AG04450 (cell line): Measurements from ENCODE around the gene MYADML2. TPM values are rescaled to one million over a fixed set of nuclear protein-coding genes. Genes with fewer than 3 reads are reported as not detected.

Experiments used
- CTCF ChIA-PET: fragments of 300-600, 350-600 bp; formaldehyde crosslinking; extraction: SDS; loops from one replicate; lab custom pipeline; 2022; ENCODE audit warnings: antibody characterized with exemption, inconsistent platforms; lab: Charles Lee
- POLR2A ChIA-PET: fragments of 350-600 bp; formaldehyde crosslinking; extraction: SDS; loops from one replicate; lab custom pipeline; 2021; ENCODE audit warnings: antibody characterized with exemption, inconsistent platforms; lab: Yijun Ruan, JAX
- DNase-seq: peaks from one replicate; pipeline ENCODE4 v3.0.0-alpha.2; 2011; ENCODE audit warnings: low read depth, low spot score
- H3K27ac ChIP-seq: one replicate; pipeline ENCODE4 v1.5.1; 2012; ENCODE audit warnings: low read depth, low read length, control low read depth
- H3K27me3 ChIP-seq: one replicate; pipeline ENCODE4 v1.6.0; 2012; ENCODE audit warnings: low read length; ENCODE audit not compliant: control insufficient read depth, insufficient read depth
- H3K4me3 ChIP-seq: 2 replicates; pipeline ENCODE4 v1.5.1; 2011; ENCODE audit warnings: mild to moderate bottlenecking, low read depth, low read length, control low read depth
- H3K9me3 ChIP-seq: 2 replicates; pipeline ENCODE4 v1.5.1; 2012; ENCODE audit warnings: low read length; ENCODE audit not compliant: control insufficient read depth, insufficient read depth
- polyA plus RNA-seq: library from polyadenylated mRNA; depleted of rRNA; stranded (reverse); fragments of >200 nt; gene quantifications from 2 replicates; pipeline ENCODE4 v1.2.3, GENCODE V29; 2011
- TF ChIP-seq, protein P1 (sequence below): IDR thresholded peaks from 2 replicates; pipeline ENCODE4 v1.5.1; 2011; ENCODE audit warnings: low read depth, low read length, control low read depth, inconsistent platforms

The MYADML2 gene
- polyA plus RNA-seq, 1 experiment, result not detected

DNA sequence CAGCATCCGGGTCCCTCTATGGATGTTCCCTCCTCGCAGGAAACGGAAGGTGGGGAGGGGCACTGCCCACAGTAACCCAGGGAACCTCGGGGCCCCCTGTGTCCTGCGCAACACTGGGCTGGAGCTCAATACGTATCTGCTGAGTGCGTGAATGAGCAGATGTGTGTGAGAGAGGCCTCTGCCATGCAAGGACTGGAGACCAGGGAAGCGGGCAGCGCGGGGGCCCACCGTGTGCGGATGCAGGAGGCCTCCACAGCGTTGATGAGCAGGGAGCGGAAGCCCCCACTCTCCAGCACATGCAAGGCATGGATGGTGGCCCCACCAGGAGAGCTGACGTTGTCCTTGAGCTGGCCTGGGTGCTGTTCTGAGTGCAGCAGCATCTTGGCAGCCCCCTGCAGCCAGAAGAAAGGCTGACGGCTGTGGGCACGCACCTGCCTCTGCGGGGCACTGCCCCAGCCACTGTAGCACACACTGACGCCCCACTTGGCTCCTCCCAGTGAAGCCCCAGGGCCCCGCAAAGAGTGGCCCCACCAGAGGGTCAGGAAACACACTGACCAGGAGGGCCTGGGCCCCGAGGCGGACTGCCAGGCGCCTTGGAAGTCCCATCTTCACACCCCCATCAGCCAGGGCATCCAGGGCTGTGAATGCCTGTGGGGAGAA, 12.8 kb downstream of the MYADML2 start:
- Histone ChIP-seq H3K27ac (no peak overlapping the region), H3K9me3 (no peaks in the 10 kb centered on the region; the same call in 1 of the 2 replicates), H3K27me3 (no peaks in the 10 kb centered on the region), H3K4me3 (no peak overlapping the region)
- TF ChIP-seq, protein P1, sequence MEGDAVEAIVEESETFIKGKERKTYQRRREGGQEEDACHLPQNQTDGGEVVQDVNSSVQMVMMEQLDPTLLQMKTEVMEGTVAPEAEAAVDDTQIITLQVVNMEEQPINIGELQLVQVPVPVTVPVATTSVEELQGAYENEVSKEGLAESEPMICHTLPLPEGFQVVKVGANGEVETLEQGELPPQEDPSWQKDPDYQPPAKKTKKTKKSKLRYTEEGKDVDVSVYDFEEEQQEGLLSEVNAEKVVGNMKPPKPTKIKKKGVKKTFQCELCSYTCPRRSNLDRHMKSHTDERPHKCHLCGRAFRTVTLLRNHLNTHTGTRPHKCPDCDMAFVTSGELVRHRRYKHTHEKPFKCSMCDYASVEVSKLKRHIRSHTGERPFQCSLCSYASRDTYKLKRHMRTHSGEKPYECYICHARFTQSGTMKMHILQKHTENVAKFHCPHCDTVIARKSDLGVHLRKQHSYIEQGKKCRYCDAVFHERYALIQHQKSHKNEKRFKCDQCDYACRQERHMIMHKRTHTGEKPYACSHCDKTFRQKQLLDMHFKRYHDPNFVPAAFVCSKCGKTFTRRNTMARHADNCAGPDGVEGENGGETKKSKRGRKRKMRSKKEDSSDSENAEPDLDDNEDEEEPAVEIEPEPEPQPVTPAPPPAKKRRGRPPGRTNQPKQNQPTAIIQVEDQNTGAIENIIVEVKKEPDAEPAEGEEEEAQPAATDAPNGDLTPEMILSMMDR, result no peak
- ChIA-PET POLR2A (interaction anchor here (0.5 to 1.8 kb wide), 3 partner anchors 11 to 370 kb away, joined by 4 to 5 read pairs (median 4); no protein-coding TSS in a partner anchor), CTCF (no interaction called here)
- DNase-seq, result no peak

DNA sequence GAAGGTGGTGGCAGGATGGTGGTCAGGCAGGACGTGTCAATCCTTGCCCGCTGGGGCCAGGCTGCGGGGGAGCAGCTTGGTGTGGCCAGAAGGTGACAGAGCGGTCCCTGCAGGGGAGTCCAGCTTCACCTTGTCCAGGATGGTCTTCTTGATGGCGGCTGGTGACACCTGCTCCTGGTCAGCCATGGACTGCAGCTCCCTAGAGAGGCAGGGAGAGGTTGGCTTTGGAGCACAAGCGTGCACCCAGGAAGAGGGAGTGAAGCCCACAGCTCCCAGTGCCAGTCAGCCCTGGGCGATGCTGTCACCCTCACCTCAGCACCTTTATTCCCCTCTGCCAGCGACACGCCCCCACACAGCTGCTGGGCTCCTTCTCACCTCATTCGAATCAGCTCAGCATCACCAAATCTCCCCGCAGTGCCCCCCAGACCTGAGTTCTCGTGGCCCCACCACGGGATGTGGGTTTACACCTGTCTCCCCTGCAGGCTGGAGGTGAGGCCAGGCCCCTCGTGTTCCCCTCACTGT, 13.8 kb downstream of the MYADML2 start:
- no peak overlapping the region for H3K27ac ChIP-seq
- no peak for DNase-seq
- H3K4me3 ChIP-seq, result no peak overlapping the region
- TF ChIP-seq, protein P1, result no peak
- ChIA-PET CTCF (no interaction called here), POLR2A (interaction anchor here (1.8 kb wide), 1 partner anchor 10 kb away, joined by 5 read pairs; no protein-coding TSS in a partner anchor)
- H3K9me3 ChIP-seq, result no peaks in the 10 kb centered on the region; the same call in 1 of the 2 replicates
- no peaks in the 10 kb centered on the region for H3K27me3 ChIP-seq

DNA sequence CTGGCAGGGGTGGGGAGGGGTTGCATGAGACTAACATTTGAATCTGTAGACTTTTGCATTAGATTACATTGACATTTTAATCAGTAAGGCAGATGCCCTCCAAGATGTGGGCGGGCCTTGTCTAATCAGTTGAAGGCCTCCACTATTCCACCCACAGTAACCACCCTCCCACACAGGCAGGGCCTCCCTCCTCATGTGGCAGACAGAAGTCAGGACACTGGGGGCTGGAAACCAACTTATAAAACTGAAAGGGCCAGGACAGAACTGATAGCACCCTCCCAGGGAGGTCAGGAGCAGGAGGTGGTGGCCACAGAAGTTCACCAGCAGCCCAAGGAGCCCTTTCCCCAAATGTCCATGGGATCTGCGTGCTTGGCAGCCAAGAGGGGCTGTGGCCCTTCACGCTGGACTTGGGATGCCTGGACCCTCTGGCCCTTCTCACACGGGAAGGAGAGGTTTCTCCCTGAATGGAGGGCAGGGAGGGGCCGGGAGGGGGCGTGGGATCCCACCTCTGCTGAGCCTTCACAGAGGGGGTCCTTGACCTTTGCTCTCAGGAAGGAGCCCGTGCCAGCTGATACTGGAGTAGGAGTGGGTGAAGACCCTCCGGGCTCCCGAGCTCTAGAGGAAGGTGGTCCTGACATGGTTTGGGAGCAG, 14.6 kb downstream of the MYADML2 start:
- no peaks in the 10 kb centered on the region for H3K27me3 ChIP-seq
- no peaks in the 10 kb centered on the region; the same call in 1 of the 2 replicates for H3K9me3 ChIP-seq
- TF ChIP-seq, protein P1, result no peak
- POLR2A ChIA-PET, result interaction anchor here (1.8 kb wide), 1 partner anchor 9 kb away, joined by 5 read pairs; no protein-coding TSS in a partner anchor
- no peak for DNase-seq
- no peak overlapping the region for H3K27ac ChIP-seq
- CTCF ChIA-PET, result no interaction called here
- no peak overlapping the region for H3K4me3 ChIP-seq

DNA sequence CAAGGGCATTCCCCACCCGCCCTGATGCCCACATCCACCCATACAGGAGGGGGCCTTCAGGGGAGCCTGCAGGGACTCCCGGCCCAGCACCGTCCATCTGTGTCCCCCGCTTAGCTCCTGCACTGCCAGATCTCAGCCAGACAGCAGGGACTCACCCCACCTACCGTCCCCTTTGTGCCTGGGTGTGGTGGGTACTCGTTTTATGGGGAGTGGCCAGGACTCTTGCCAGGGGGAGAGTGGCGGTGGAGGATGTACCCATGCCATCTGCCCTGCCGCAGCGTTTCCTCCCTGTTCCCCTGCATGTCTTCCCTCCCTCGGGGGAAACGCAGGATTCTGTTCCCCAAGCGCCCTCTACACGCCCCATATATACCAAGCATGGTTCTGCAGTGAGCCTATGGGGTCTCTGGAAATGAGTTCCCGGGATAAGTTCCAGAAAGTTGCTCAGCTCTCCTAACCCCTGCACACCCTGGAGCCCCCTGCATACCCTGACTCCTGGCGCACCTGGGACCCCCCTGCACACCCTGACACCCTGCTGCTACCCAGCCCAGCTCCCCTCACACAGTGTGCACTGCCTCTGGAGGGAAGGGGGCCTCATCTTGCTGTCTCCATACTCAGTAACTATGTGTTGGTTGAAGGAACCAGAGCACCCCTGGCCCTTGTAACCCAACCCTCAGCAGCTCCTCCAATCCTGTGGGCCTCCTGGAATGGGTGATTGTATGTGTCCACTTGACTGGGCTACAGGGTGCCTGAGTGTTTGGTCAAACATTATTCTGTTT, 15.3 kb downstream of the MYADML2 start:
- no peaks in the 10 kb centered on the region for H3K27me3 ChIP-seq
- H3K27ac ChIP-seq, result no peak overlapping the region
- ChIA-PET POLR2A (no interaction called here), CTCF (no interaction called here)
- no peaks in the 10 kb centered on the region; the same call in 1 of the 2 replicates for H3K9me3 ChIP-seq
- DNase-seq, result no peak
- TF ChIP-seq, protein P1, result no peak
- no peak overlapping the region for H3K4me3 ChIP-seq
